ENCODE measurements around the gene KLF16. TPM values are rescaled to one million over a fixed set of nuclear protein-coding genes. Genes with fewer than 3 reads are reported as not detected.
"Not testable (repeated sequence)": the region's sequence is repeated elsewhere in the genome, so short reads cannot be mapped to it uniquely, and the experiment has no call there.

The KLF16 gene
- 10.4 and 11.0 TPM in 2 replicates for total RNA-seq (2014; rRNA removed; shearing (Covaris generic))
- polyA plus RNA-seq (2014; cell fraction: nucleus; rRNA removed), result 12.4 and 14.5 TPM in 2 replicates

- no peak for DNase-seq (ENCODE audit: extremely low read depth, low read depth)
These were observed at the start of gene KLF16 for GRCh38 chr19:1863328-1863637. KLF16 (minus strand) TSS chr19:1863579; CDS start chr19:1863497, 82 bp downstream.

- DNase-seq (ENCODE audit: extremely low read depth, low read depth), result no peak
These were observed 49.6 kb upstream of the KLF16 start for GRCh38 chr19:1912760-1913505.

GRCh38 chr19:1911995-1912394 is 48.6 kb upstream of the KLF16 start:
- DNase-seq (ENCODE audit: extremely low read depth, low read depth), result no peak

- DNase-seq (ENCODE audit: extremely low read depth, low read depth), result no peak
These were observed 47.7 kb upstream of the KLF16 start for GRCh38 chr19:1911098-1911497.

GRCh38 chr19:1910177-1910576 is 46.8 kb upstream of the KLF16 start:
- DNase-seq (ENCODE audit: extremely low read depth, low read depth), result no peak

GRCh38 chr19:1909761-1910080 is 46.3 kb upstream of the KLF16 start:
- DNase-seq (ENCODE audit: extremely low read depth, low read depth), result no peak

GRCh38 chr19:1908364-1908678 is 44.9 kb upstream of the KLF16 start:
- DNase-seq (ENCODE audit: extremely low read depth, low read depth), result no peak

GRCh38 chr19:1907563-1908363 is 44.4 kb upstream of the KLF16 start:
- DNase-seq (ENCODE audit: extremely low read depth, low read depth), result no peak

GRCh38 chr19:1906985-1907562 is 43.7 kb upstream of the KLF16 start:
- no peak for DNase-seq (ENCODE audit: extremely low read depth, low read depth)

- no peak for DNase-seq (ENCODE audit: extremely low read depth, low read depth)
These were observed 42.5 kb upstream of the KLF16 start for GRCh38 chr19:1905863-1906375.

- peak; percentile 96 for DNase-seq (ENCODE audit: extremely low read depth, low read depth)
These were observed 41.9 kb upstream of the KLF16 start, which contains the start of the genes ADAT3 and SCAMP4 for GRCh38 chr19:1905110-1905862. ADAT3 (plus strand) TSS chr19:1905399; CDS start chr19:1912048, 6,649 bp downstream. SCAMP4 (plus strand) TSS chr19:1905399; CDS start chr19:1915020, 9,621 bp downstream.

- DNase-seq (ENCODE audit: extremely low read depth, low read depth), result no peak
These were observed 41.4 kb upstream of the KLF16 start for GRCh38 chr19:1904860-1905109.

- DNase-seq (ENCODE audit: extremely low read depth, low read depth), result no peak
These were observed 39.5 kb upstream of the KLF16 start for GRCh38 chr19:1902923-1903322.

GRCh38 chr19:1901940-1902404 is 38.6 kb upstream of the KLF16 start:
- no peak for DNase-seq (ENCODE audit: extremely low read depth, low read depth)

- no peak for DNase-seq (ENCODE audit: extremely low read depth, low read depth)
These were observed 33.1 kb upstream of the KLF16 start for GRCh38 chr19:1896508-1896907.

- no peak for DNase-seq (ENCODE audit: extremely low read depth, low read depth)
These were observed 30.4 kb upstream of the KLF16 start for GRCh38 chr19:1893791-1894190.

- no peak for DNase-seq (ENCODE audit: extremely low read depth, low read depth)
These were observed 26.5 kb upstream of the KLF16 start for GRCh38 chr19:1889907-1890306.

- DNase-seq (ENCODE audit: extremely low read depth, low read depth), result no peak
These were observed 25.0 kb upstream of the KLF16 start for GRCh38 chr19:1888385-1888784.

- DNase-seq (ENCODE audit: extremely low read depth, low read depth), result not testable (repeated sequence)
These were observed 23.0 kb upstream of the KLF16 start for GRCh38 chr19:1886360-1886759.

- peak; percentile 84 for DNase-seq (ENCODE audit: extremely low read depth, low read depth)
These were observed 22.2 kb upstream of the KLF16 start, which contains the start of gene ABHD17A for GRCh38 chr19:1885398-1886119. ABHD17A (minus strand) TSS chr19:1885496; CDS start chr19:1881566, 3,930 bp downstream.

All from NCI-H460 (cell line).